ENCODE measurements around the gene A3GALT2.

Gene A3GALT2

DNA sequence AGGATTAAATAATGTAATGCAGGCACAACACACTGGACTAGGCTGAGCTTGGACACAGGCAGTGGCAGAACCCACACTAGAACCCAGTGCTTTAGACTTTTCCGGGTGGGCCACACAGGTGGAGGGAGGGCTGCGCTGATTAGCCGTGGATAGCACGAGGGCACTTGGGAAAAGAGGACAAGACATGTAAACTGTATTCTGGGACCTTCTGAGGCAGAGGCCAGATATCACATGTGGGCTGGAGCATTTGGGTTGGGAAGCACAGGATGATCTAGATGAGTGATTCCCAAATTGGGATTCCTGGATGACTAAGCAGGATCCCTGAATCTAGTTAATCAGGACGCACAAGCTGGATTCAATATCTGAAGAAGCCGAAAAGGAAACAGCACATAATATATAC, 20.3 kb upstream of the A3GALT2 start:
- no peak overlapping the region for H3K9ac ChIP-seq (ENCODE audit: low read length)
- H3K4me3 ChIP-seq (ENCODE audit: low read depth in 1 of 2, low read length in 2 of 2), result no peak overlapping the region
- no peaks in the 10 kb centered on the region for H3K36me3 ChIP-seq (ENCODE audit: insufficient read depth, low read length)
- peak overlapping the region; percentile 72 for H3K27ac ChIP-seq (ENCODE audit: low read depth, low read length)
- H3K27me3 ChIP-seq (ENCODE audit: control insufficient read depth in 1 of 2, insufficient read depth in 2 of 2, low read length in 2 of 2), result no peaks in the 10 kb centered on the region
- no peaks in the 10 kb centered on the region for H3K9me3 ChIP-seq (ENCODE audit: low read length)
- H3K4me1 ChIP-seq (ENCODE audit: insufficient read depth, low read length), result peaks cover 84% of the 10 kb centered on the region

DNA sequence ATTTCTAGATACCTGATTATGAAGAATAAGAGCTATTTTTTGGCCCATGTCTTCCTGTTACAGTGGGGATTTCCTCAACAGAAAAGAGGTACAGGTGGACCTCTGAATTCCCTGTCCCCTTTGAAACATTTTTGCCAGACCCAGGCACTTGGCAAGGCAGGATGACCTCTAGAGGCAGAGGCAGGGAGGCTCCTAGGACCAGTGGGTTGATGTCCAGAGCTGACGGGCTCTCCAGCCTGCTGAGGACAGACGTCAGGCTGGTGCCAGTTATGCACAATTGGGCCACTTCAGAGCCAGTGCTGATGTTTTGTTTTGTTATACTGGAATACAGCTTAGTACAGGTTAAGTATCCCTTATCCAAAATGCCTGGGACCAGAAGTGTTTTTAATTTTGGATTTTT, 18.5 kb upstream of the A3GALT2 start:
- Histone ChIP-seq H3K27me3 (ENCODE audit: control insufficient read depth in 1 of 2, insufficient read depth in 2 of 2, low read length in 2 of 2) (no peaks in the 10 kb centered on the region), H3K36me3 (ENCODE audit: insufficient read depth, low read length) (no peaks in the 10 kb centered on the region), H3K4me3 (ENCODE audit: low read depth in 1 of 2, low read length in 2 of 2) (peak overlapping the region in 1 of 2 donors; percentile 13), H3K4me1 (ENCODE audit: insufficient read depth, low read length) (peaks cover 76% of the 10 kb centered on the region), H3K9me3 (ENCODE audit: low read length) (no peaks in the 10 kb centered on the region), H3K9ac (ENCODE audit: low read length) (peak overlapping the region; percentile 8), H3K27ac (ENCODE audit: low read depth, low read length) (peak overlapping the region; percentile 65)

- no peaks in the 10 kb centered on the region for H3K36me3 ChIP-seq (ENCODE audit: insufficient read depth, low read length)
- peak overlapping the region; percentile 8 for H3K9ac ChIP-seq (ENCODE audit: low read length)
- H3K27me3 ChIP-seq (ENCODE audit: control insufficient read depth in 1 of 2, insufficient read depth in 2 of 2, low read length in 2 of 2), result no peaks in the 10 kb centered on the region
- H3K4me1 ChIP-seq (ENCODE audit: insufficient read depth, low read length), result peaks cover 76% of the 10 kb centered on the region
- peak overlapping the region in 1 of 2 donors; percentile 13 for H3K4me3 ChIP-seq (ENCODE audit: low read depth in 1 of 2, low read length in 2 of 2)
- no peaks in the 10 kb centered on the region for H3K9me3 ChIP-seq (ENCODE audit: low read length)
- H3K27ac ChIP-seq (ENCODE audit: low read depth, low read length), result peak overlapping the region; percentile 65
These were observed 17.7 kb upstream of the A3GALT2 start for GRCh38 chr1:33338440-33339211.

- Histone ChIP-seq H3K27ac (ENCODE audit: low read depth, low read length) (peak overlapping the region; percentile 65), H3K36me3 (ENCODE audit: insufficient read depth, low read length) (no peaks in the 10 kb centered on the region), H3K9me3 (ENCODE audit: low read length) (no peaks in the 10 kb centered on the region), H3K4me1 (ENCODE audit: insufficient read depth, low read length) (peaks cover 79% of the 10 kb centered on the region), H3K9ac (ENCODE audit: low read length) (no peak overlapping the region), H3K27me3 (ENCODE audit: control insufficient read depth in 1 of 2, insufficient read depth in 2 of 2, low read length in 2 of 2) (no peaks in the 10 kb centered on the region), H3K4me3 (ENCODE audit: low read depth in 1 of 2, low read length in 2 of 2) (peak overlapping the region in 1 of 2 donors; percentile 13)
These were observed 17.1 kb upstream of the A3GALT2 start for GRCh38 chr1:33338048-33338439.

- Histone ChIP-seq H3K9ac (ENCODE audit: low read length) (no peak overlapping the region), H3K36me3 (ENCODE audit: insufficient read depth, low read length) (no peaks in the 10 kb centered on the region), H3K27me3 (ENCODE audit: control insufficient read depth in 1 of 2, insufficient read depth in 2 of 2, low read length in 2 of 2) (no peaks in the 10 kb centered on the region), H3K27ac (ENCODE audit: low read depth, low read length) (peak overlapping the region; percentile 57), H3K9me3 (ENCODE audit: low read length) (no peaks in the 10 kb centered on the region), H3K4me1 (ENCODE audit: insufficient read depth, low read length) (peaks cover 79% of the 10 kb centered on the region), H3K4me3 (ENCODE audit: low read depth in 1 of 2, low read length in 2 of 2) (no peak overlapping the region)
These were observed 16.5 kb upstream of the A3GALT2 start for GRCh38 chr1:33337441-33337840.

GRCh38 chr1:33336580-33336979, 15.7 kb upstream of the A3GALT2 start:
- H3K9me3 ChIP-seq (ENCODE audit: low read length), result no peaks in the 10 kb centered on the region
- peaks cover 79% of the 10 kb centered on the region for H3K4me1 ChIP-seq (ENCODE audit: insufficient read depth, low read length)
- H3K4me3 ChIP-seq (ENCODE audit: low read depth in 1 of 2, low read length in 2 of 2), result no peak overlapping the region
- no peak overlapping the region for H3K9ac ChIP-seq (ENCODE audit: low read length)
- H3K36me3 ChIP-seq (ENCODE audit: insufficient read depth, low read length), result peaks cover 6% of the 10 kb centered on the region
- no peak overlapping the region for H3K27ac ChIP-seq (ENCODE audit: low read depth, low read length)
- H3K27me3 ChIP-seq (ENCODE audit: control insufficient read depth in 1 of 2, insufficient read depth in 2 of 2, low read length in 2 of 2), result no peaks in the 10 kb centered on the region

DNA sequence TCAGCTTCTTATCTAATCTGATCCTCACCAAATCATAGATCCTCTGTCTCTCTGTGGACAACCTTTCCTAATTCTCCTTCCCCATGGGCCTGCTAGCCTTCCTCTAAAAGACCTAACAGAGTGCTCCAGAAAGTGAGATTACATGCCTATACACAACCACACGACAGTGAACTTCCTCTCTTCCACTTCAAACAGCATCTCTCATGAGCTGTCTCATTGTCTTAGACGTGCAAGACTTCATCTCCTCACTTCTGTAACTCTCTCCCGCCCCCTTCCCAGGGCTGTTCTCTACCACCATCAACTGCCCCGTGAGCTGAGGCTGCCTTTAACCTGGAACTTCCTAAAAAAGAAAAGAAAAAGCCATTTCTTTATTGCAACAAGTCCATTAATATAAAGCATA, 14.1 kb upstream of the A3GALT2 start:
- peaks cover 21% of the 10 kb centered on the region for H3K36me3 ChIP-seq (ENCODE audit: insufficient read depth, low read length)
- no peaks in the 10 kb centered on the region for H3K27me3 ChIP-seq (ENCODE audit: control insufficient read depth in 1 of 2, insufficient read depth in 2 of 2, low read length in 2 of 2)
- H3K4me1 ChIP-seq (ENCODE audit: insufficient read depth, low read length), result peaks cover 64% of the 10 kb centered on the region
- no peak overlapping the region for H3K27ac ChIP-seq (ENCODE audit: low read depth, low read length)
- no peaks in the 10 kb centered on the region for H3K9me3 ChIP-seq (ENCODE audit: low read length)
- H3K9ac ChIP-seq (ENCODE audit: low read length), result peak overlapping the region; percentile 4
- no peak overlapping the region for H3K4me3 ChIP-seq (ENCODE audit: low read depth in 1 of 2, low read length in 2 of 2)

GRCh38 chr1:33334081-33334552, 13.2 kb upstream of the A3GALT2 start:
- Histone ChIP-seq H3K9ac (ENCODE audit: low read length) (no peak overlapping the region), H3K4me1 (ENCODE audit: insufficient read depth, low read length) (peaks cover 55% of the 10 kb centered on the region), H3K27ac (ENCODE audit: low read depth, low read length) (peak overlapping the region; percentile 61), H3K4me3 (ENCODE audit: low read depth in 1 of 2, low read length in 2 of 2) (no peak overlapping the region), H3K9me3 (ENCODE audit: low read length) (no peaks in the 10 kb centered on the region), H3K27me3 (ENCODE audit: control insufficient read depth in 1 of 2, insufficient read depth in 2 of 2, low read length in 2 of 2) (no peaks in the 10 kb centered on the region), H3K36me3 (ENCODE audit: insufficient read depth, low read length) (peaks cover 30% of the 10 kb centered on the region)

DNA sequence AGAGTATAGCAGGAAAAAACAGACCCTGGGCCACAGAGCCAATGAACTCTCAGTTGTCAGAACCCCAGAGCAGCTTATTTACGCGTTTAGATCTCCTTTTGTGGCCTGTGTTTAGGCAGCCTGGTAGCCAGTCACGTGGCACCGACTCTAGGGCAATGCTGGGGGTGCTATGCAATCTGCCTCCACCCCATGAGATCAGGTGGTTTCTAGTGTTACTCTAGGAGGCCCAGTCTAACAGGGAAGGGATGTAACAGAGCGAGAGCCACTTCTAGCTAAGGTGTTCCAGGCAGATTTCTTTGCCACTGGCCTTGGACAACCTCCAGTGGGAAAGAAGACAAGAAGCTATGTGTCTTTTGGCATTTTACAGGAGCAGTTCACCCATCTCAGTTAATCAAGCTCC, 12.0 kb upstream of the A3GALT2 start:
- no peaks in the 10 kb centered on the region for H3K9me3 ChIP-seq (ENCODE audit: low read length)
- peaks cover 45% of the 10 kb centered on the region for H3K4me1 ChIP-seq (ENCODE audit: insufficient read depth, low read length)
- no peak overlapping the region for H3K9ac ChIP-seq (ENCODE audit: low read length)
- peak overlapping the region; percentile 61 for H3K27ac ChIP-seq (ENCODE audit: low read depth, low read length)
- no peaks in the 10 kb centered on the region for H3K27me3 ChIP-seq (ENCODE audit: control insufficient read depth in 1 of 2, insufficient read depth in 2 of 2, low read length in 2 of 2)
- H3K36me3 ChIP-seq (ENCODE audit: insufficient read depth, low read length), result peaks cover 41% of the 10 kb centered on the region
- no peak overlapping the region for H3K4me3 ChIP-seq (ENCODE audit: low read depth in 1 of 2, low read length in 2 of 2)

GRCh38 chr1:33332357-33332789, 11.5 kb upstream of the A3GALT2 start:
- Histone ChIP-seq H3K4me3 (ENCODE audit: low read depth in 1 of 2, low read length in 2 of 2) (no peak overlapping the region), H3K9ac (ENCODE audit: low read length) (no peak overlapping the region), H3K4me1 (ENCODE audit: insufficient read depth, low read length) (peaks cover 46% of the 10 kb centered on the region), H3K9me3 (ENCODE audit: low read length) (no peaks in the 10 kb centered on the region), H3K27ac (ENCODE audit: low read depth, low read length) (peak overlapping the region; percentile 61), H3K36me3 (ENCODE audit: insufficient read depth, low read length) (peaks cover 46% of the 10 kb centered on the region), H3K27me3 (ENCODE audit: control insufficient read depth in 1 of 2, insufficient read depth in 2 of 2, low read length in 2 of 2) (no peaks in the 10 kb centered on the region)

- H3K9me3 ChIP-seq (ENCODE audit: low read length), result no peaks in the 10 kb centered on the region
- no peak overlapping the region for H3K9ac ChIP-seq (ENCODE audit: low read length)
- peaks cover 46% of the 10 kb centered on the region for H3K4me1 ChIP-seq (ENCODE audit: insufficient read depth, low read length)
- no peak overlapping the region for H3K4me3 ChIP-seq (ENCODE audit: low read depth in 1 of 2, low read length in 2 of 2)
- no peaks in the 10 kb centered on the region for H3K27me3 ChIP-seq (ENCODE audit: control insufficient read depth in 1 of 2, insufficient read depth in 2 of 2, low read length in 2 of 2)
- no peak overlapping the region for H3K27ac ChIP-seq (ENCODE audit: low read depth, low read length)
- H3K36me3 ChIP-seq (ENCODE audit: insufficient read depth, low read length), result peaks cover 52% of the 10 kb centered on the region
These were observed 10.8 kb upstream of the A3GALT2 start for GRCh38 chr1:33331444-33332356.

All from muscle layer of colon (tissue), 2 donors.